Activated CD8-positive, alpha-beta T cell treated with anti-CD3 and anti-CD28 coated beads for 36 hours (primary cell): Measurements from ENCODE around the gene USF2. TPM values are rescaled to one million over a fixed set of nuclear protein-coding genes. Genes with fewer than 3 reads are reported as not detected.

ENCODE experiments used
- ATAC-seq: fragments of 200-7000 bp; cut with Tn5 transposase; one replicate; pipeline ENCODE4 v1.10.0; 2021; ENCODE audit warnings: mild to moderate bottlenecking, moderate library complexity
- CTCF ChIA-PET: fragments of 350-600 bp; sonication (Branson Sonifier 250); formaldehyde crosslinking; loops from one replicate; lab custom pipeline; 2021; ENCODE audit warnings: antibody characterized with exemption; lab: Charles Lee
- POLR2A ChIA-PET: fragments of 350-600 bp; sonication (Branson Sonifier 250); formaldehyde crosslinking; loops from one replicate; lab custom pipeline; 2021; ENCODE audit warnings: antibody characterized with exemption; lab: Charles Lee
- DNase-seq: peaks from one replicate; pipeline ENCODE4 v3.0.0-alpha.2; 2020
- H3K27ac Mint-ChIP-seq: one replicate; pipeline ENCODE4 v1.8.0; 2021; ENCODE audit warnings: mild to moderate bottlenecking, mixed read lengths
- H3K27me3 Mint-ChIP-seq: one replicate; pipeline ENCODE4 v1.8.0; 2021; ENCODE audit warnings: mixed read lengths
- H3K36me3 Mint-ChIP-seq: one replicate; pipeline ENCODE4 v1.8.0; 2021; ENCODE audit warnings: low read depth, mixed read lengths
- H3K4me1 Mint-ChIP-seq: one replicate; pipeline ENCODE4 v1.8.0; 2021; ENCODE audit warnings: low read depth, mixed read lengths
- H3K4me3 Mint-ChIP-seq: one replicate; pipeline ENCODE4 v1.8.0; 2021; ENCODE audit warnings: mild to moderate bottlenecking, moderate library complexity, mixed read lengths
- H3K9me3 Mint-ChIP-seq: one replicate; pipeline ENCODE4 v1.8.0; 2021; ENCODE audit warnings: mixed read lengths
- CTCF ChIP-seq: fragments of 200-600 bp; IDR thresholded peaks from one replicate; pipeline ENCODE4 v1.8.0; 2022; ENCODE audit warnings: antibody characterized with exemption, mild to moderate bottlenecking
- intact Hi-C: fragments of 100-400 bp; cut with micrococcal nuclease; formaldehyde crosslinking; loops from one replicate; pipeline ENCODE4 v1.10.0; 2022
- total RNA-seq, 2 experiments: library from RNA; stranded (reverse); gene quantifications; one replicate each; pipeline ENCODE4 v1.2.3, GENCODE V29; 2021

The USF2 gene
- total RNA-seq, 2 experiments from 2014 or later = 111 to 115 TPM

GRCh38 chr19:35311901-35312665 is 43.3 kb downstream of the USF2 start:
- Mint-ChIP-seq H3K4me1 (no peaks in the 10 kb centered on the region), H3K9me3 (no peaks in the 10 kb centered on the region), H3K27ac (no peak overlapping the region), H3K36me3 (no peaks in the 10 kb centered on the region), H3K27me3 (no peaks in the 10 kb centered on the region), H3K4me3 (no peak overlapping the region)
- ATAC-seq (no peak), DNase-seq (no peak)
- intact Hi-C loops = no loop called here
- no peak for TF ChIP-seq CTCF
- POLR2A ChIA-PET = no interaction called here
- CTCF ChIA-PET = interaction anchor here (1.4 kb wide), 1 partner anchor 183 kb away, joined by 4 read pairs; no protein-coding TSS in a partner anchor

- no peak for TF ChIP-seq CTCF
- ChIA-PET POLR2A (no interaction called here), CTCF (no interaction called here)
- DNase-seq (no peak), ATAC-seq (no peak)
- H3K4me1 Mint-ChIP-seq = peaks cover 2% of the 10 kb centered on the region
- intact Hi-C loops = no loop called here
- H3K36me3 Mint-ChIP-seq = no peaks in the 10 kb centered on the region
- H3K27me3 Mint-ChIP-seq = no peaks in the 10 kb centered on the region
- no peaks in the 10 kb centered on the region for H3K9me3 Mint-ChIP-seq
- H3K4me3 Mint-ChIP-seq = no peak overlapping the region
- no peak overlapping the region for H3K27ac Mint-ChIP-seq
These were observed 44.8 kb downstream of the USF2 start for GRCh38 chr19:35313587-35313986.

GRCh38 chr19:35314031-35314430 is 45.3 kb downstream of the USF2 start:
- Mint-ChIP-seq H3K4me1 (peaks cover 7% of the 10 kb centered on the region), H3K36me3 (no peaks in the 10 kb centered on the region), H3K27me3 (no peaks in the 10 kb centered on the region), H3K27ac (no peak overlapping the region), H3K9me3 (no peaks in the 10 kb centered on the region), H3K4me3 (no peak overlapping the region)
- DNase-seq = no peak
- ATAC-seq = no peak
- POLR2A ChIA-PET = no interaction called here
- no peak for TF ChIP-seq CTCF
- CTCF ChIA-PET = no interaction called here
- intact Hi-C loops = no loop called here

GRCh38 chr19:35314858-35315470 is 46.2 kb downstream of the USF2 start:
- intact Hi-C loops = no loop called here
- ATAC-seq = no peak
- Mint-ChIP-seq H3K36me3 (no peaks in the 10 kb centered on the region), H3K4me3 (no peak overlapping the region), H3K27ac (no peak overlapping the region), H3K9me3 (no peaks in the 10 kb centered on the region), H3K4me1 (peaks cover 10% of the 10 kb centered on the region), H3K27me3 (no peaks in the 10 kb centered on the region)
- TF ChIP-seq CTCF = no peak
- ChIA-PET POLR2A (no interaction called here), CTCF (no interaction called here)
- no peak for DNase-seq

- peaks cover 10% of the 10 kb centered on the region for H3K4me1 Mint-ChIP-seq
These were observed 47.1 kb downstream of the USF2 start for GRCh38 chr19:35315883-35316282.

More at GRCh38 chr19:35315883-35316282, 47.1 kb downstream of the USF2 start:
- ATAC-seq (no peak), DNase-seq (no peak)
- intact Hi-C loops = no loop called here
- ChIA-PET CTCF (no interaction called here), POLR2A (no interaction called here)
- Mint-ChIP-seq H3K36me3 (no peaks in the 10 kb centered on the region), H3K4me3 (no peak overlapping the region), H3K27ac (no peak overlapping the region), H3K9me3 (no peaks in the 10 kb centered on the region), H3K27me3 (peaks cover 3% of the 10 kb centered on the region)
- no peak for TF ChIP-seq CTCF
